GM21737 (cell line): ENCODE data around the gene JAKMIP2.
"Not testable (repeated sequence)": the region's sequence is repeated elsewhere in the genome, so short reads cannot be mapped to it uniquely, and the experiment has no call there.

ENCODE experiments used
- ATAC-seq: cut with Tn5 transposase; IDR thresholded peaks from one replicate; pipeline ENCODE4 v1.9.1; 2021; ENCODE audit warnings: mild to moderate bottlenecking, moderate library complexity; ENCODE audit not compliant: unreplicated experiment

The JAKMIP2 gene

DNA sequence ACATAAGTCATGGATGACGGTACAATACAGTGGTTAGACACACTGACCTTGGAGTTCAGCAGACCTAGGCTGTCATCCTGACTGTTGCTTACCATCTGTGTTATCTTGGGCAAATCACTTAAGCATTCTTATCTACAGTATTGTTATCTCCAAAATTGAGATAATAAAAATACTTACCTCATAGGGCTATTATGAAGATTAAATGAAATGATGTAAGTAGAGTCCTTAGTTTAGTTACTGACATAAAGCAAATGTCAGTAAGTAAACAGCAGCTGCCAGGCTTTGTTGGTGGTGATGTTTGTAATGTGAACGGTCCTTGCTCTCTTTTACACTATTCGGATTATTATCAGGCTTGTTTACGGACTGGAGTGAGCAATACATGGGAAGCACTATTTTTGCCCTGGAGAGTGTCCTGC lies 165.3 kb downstream of the JAKMIP2 start:
- ATAC-seq: no peak

DNA sequence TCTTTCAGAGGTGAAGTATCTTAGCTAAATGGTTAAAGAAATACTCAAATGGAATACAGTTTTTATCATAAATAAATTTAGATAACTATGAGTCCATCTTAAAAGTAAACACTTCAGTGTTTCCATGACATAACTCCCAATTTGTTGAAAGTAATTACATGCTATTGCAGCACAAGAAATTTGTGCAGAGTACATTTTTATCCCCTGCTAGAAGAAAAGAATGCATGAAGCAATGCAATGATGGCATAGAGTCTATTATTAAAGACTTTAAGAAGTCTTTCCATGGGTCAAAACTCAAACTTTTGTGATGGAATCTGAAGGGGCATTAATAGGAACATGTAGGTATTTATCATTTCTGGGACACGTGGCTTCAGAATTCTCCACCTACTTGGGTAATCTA lies 166.1 kb downstream of the JAKMIP2 start:
- ATAC-seq: no peak

DNA sequence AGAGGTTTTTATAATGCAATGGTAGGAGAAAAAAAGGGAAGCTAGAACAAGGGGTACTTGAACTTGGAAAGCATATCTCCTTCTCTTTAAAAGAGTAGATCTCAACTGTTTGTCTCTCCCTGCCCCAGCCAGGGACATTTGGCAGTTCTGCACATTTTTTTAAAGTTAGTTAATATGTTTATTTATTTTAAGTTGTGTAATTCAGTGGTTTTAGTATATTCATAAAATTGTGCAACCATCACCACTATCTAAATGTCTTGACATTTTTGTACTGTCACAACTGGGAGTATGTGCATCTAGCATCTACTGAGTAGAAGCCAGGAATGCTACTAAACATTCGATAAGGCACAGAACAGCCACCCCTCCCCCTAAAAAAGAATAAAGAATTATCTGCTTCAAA lies 169.2 kb downstream of the JAKMIP2 start:
- no peak for ATAC-seq

DNA sequence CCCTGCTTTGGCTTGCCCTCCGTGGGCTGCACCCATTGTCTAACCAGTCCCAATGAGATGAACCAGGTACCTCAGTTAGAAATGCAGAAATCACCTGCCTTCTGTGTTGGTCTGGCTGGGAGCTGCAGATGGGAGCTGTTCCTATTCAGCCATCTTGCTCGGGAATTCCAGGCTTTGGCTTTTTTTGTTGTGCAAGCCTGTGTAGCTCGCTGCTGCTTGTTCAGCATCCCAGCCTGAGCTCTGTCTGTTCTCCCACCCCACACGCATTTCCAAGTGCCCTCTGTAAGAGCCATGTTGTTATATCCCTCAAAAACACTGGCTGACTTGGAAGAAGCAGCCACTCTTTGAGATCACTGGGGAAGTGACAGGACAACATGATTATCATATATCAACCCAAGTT lies 171.0 kb downstream of the JAKMIP2 start:
- no peak for ATAC-seq

DNA sequence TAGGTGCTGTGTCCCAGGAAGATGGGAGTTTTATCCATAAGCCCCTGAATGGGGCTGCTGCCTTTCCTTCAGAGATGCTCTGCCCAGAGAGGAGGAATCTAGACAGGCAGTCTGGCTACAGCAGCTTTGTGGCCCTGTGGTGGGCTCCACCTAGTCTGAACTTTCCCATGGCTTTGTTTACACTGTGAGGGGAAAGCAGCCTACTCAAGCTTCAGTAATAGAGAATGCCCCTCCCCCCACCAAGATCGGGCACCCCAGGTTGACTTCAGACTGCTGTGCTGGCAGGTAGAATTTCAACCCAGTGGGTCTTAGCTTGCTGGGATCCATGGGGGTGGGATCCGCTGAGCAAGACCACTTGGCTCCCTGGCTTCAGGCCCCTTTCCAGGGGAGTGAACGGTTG lies 171.7 kb downstream of the JAKMIP2 start:
- no peak for ATAC-seq

DNA sequence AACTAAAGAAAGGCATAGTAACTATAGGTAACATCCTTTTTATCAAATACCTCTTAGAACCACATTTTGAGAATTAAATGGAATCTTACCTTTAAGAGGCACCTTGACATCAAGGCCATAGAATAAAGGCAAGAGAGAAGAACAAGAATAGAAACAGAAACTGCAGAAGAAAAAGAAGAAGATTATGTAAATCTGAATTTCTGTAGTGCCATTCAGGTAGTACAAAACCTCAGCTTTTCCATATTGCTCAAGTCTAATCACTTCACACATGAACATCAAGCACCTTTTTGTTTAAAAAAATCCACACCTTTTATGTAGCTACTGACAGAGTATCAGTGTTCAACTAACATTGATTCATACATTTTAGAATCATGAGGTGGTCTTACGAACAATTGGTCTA lies 180.9 kb downstream of the JAKMIP2 start:
- ATAC-seq: no peak

DNA sequence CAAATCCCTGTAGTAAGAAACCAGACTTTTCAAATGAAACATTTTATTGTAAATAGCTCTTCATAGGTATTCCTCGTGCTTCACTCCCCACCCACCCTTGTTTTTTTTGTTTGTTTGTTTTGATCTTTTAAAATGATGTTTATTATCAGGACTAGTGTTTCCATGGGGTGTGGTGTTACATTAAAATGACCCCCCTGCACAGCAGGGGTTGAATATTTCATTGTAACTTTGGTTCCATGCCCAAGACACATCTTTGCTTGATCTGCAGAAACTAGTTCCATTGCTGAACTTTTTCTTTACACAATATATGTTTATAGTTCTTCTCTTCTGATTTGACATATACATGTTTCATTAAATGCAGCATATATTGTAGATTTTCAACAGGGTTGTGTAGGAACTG lies 191.4 kb downstream of the JAKMIP2 start:
- no peak for ATAC-seq

DNA sequence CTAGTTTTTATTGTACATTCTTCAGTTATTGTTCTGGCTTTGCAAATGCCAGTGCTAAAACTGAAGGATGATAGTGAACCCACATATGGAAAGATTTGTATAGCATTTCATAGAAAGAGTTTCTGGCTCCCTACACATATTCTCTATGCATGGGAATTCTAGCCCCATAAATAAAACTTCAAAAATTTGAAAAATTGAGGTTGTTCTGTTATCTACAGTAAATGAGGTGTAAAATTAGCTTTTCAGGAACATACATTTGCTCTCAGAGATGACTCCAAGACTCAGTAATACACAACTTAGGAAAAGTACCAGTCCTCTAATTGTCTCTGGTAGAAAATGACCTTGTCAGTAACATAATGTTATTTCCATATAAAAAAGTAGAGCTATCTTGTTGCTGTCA lies 192.4 kb downstream of the JAKMIP2 start:
- no peak for ATAC-seq

DNA sequence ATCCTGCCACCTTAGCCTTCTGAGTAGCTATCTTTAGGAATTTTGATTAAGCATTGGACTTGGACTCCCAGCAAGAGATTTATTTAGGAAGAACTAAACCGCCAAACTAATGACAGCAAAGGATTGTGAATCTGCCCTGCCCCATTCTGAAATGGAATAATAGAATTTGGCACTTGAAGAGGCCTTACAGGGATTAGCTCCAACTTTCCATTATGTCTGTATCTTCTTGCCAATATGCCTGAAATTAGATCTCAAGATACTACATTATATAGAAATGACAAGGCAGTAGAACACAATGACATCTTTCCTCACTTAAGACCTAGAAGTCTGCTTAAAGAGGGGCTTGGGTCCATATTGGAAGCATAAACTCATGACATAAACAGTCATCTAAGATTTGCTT lies 195.7 kb downstream of the JAKMIP2 start:
- no peak for ATAC-seq

DNA sequence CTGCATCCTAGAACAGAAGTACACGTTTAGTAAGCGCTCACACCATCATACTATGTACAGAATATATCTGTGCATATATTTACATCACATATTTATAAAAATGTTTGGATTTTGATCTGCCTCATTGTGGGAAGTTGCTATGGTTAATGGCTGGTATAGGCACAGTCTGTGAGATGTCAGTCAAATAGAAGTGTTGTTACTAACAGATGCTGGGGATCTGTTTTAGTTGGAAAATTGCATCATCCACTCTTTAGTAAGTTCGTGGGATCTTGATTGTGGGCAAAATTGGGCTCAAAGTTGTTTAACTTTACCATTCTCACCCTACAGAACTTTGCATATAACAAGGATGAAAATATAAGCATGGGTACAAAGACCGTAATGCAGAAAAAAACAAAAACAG lies 196.3 kb downstream of the JAKMIP2 start:
- no peak for ATAC-seq

DNA sequence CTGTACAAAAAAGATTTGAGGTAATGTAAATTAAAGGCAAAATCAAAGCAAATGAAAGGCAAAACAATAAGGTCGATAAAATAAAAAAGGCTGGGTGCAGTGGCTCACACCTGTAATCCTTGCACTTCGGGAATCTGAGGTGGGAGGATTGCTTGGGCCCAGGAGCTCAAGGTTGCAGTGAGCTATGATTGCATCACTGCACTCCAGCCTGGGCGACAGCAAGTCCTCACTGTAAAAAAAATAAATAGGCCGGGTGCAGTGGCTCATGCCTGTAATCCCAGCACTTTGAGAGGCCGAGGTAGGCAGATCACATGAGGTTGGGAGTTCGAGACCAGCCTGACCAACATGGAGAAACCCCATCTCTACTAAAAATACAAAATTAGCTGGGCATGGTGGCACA lies 200.3 kb downstream of the JAKMIP2 start:
- not testable (repeated sequence) for ATAC-seq

DNA sequence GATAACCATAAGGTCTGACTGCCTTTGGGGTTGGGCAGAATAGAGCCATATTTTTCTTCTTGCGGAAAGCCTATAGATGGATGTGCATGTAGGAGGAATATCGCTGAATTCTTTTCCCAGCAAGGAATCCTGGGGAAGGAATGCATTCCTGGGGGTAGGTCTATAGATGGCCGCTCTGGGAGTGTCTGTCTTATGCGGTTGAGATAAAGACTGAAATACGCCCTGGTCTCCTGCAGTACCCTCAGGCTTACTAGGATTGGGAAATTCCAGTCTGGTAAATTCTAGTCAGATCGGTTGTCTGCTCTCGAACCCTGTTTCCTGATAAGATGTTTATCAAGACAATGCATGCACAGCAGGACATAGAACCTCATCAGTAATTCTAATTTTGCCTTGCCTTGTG lies 202.1 kb downstream of the JAKMIP2 start:
- not testable (repeated sequence) for ATAC-seq

DNA sequence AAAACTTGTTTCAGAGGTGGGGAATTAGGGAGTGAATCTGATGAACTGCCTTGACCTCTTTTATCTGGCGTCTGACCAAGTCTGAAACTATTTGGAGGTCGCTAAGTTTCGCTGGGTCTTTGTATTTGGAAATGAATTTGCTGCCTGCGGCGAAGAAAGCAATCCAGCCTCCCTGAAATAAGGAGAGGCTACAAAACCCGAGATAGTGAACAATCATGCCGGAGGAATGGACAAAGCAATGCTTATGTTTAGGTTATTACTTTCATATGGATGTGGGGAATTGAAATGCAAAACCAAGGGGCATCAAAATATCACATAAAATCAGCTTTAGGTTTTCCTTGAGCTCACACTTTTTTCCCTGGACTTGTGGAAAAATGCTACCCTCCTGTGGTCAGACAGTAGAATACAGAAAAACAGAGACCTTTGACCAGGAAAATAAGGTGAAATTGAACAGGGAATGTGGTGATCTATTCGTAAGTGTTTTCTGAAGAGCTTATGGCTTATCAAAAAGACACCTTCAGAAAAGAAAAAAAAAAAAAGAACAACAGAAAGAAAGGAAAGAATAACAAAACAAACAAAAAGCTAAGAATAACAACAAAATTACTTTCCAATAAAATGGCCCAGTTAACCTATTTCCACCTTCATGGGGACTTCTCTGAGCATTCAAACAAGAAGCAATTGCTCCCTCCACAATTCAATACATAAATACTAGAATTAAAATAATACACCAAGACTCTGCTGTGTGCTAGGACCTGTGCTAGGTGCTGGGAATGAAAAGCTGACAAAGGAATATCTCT lies 204.1 kb downstream of the JAKMIP2 start:
- no peak for ATAC-seq

DNA sequence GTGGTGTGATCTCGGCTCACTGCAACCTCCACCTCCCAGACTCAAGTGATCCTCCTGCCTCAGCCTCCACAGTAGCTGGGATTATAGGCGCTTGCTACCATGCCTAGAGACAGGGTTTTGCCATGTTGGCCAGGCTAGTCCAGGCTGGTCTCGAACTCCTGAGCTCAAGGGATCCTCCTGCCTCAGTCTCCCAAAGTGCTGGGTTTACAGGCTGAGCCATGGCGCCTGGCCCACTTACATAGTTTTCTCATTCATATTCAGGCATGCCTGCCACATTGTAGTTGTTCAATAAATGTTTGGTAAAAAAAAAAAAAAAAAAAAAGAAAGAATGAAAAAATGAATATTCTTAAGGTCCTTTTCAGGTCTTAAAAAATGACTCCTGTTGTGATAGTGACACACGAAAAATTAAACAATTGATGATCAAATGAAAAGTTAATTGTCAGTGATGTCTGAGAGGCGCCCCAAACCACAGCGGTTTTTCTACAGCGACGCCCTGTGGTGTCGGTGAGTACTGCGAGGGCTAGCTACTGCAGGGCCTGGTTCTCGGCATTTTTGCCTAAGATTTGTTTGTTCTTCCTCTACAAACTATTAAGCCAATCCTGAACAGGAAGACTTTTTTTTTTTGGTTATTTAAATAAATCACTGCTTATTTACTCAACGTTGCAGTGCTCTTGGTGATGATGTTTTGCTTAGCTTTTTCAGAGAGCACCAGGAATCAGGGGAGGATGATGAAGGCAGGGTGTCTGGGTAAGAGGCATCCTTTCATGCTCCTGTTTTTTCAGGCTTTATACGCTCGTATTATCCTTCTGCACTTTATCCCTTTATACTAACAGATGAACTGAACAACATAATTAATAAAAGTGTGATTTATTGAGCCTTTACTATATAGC lies 205.6 kb downstream of the JAKMIP2 start:
- ATAC-seq: no peak

DNA sequence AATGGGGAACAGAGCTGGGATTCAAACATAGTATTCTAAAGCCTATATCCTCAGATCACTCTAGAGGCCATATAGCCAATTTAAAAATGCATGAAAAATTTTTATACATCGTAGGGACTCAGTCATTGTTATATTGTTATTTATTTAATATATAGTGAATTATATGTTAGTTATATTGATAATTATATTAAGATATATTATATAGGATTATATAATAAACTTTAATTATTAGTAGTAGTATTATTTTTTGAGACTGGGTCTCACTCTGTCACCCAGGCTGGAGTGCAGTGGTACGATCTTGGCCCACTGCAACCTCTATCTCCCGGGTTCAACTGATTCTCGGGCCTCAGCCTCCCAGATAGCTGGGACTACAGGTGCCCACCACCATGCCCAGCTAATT lies 206.9 kb downstream of the JAKMIP2 start:
- no peak for ATAC-seq

DNA sequence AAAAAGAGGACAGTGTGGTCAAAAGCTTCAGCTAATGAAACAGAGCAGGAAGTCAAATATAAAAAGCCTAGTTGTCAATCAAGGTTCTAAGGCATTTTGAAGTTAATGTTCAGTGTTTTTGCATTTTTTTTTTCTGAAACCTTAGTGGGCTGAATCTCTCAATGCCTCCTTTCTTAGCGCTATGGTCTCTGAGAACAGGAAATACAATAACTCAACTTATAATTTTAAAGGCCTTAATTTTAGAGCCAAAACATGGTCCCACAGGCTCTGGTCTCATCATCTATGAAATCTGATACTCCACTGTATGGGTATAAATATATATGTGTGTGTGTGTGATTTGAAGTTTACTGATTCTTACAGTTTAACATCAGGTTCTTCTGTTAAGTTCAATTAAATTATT lies 209.3 kb downstream of the JAKMIP2 start:
- ATAC-seq: no peak

DNA sequence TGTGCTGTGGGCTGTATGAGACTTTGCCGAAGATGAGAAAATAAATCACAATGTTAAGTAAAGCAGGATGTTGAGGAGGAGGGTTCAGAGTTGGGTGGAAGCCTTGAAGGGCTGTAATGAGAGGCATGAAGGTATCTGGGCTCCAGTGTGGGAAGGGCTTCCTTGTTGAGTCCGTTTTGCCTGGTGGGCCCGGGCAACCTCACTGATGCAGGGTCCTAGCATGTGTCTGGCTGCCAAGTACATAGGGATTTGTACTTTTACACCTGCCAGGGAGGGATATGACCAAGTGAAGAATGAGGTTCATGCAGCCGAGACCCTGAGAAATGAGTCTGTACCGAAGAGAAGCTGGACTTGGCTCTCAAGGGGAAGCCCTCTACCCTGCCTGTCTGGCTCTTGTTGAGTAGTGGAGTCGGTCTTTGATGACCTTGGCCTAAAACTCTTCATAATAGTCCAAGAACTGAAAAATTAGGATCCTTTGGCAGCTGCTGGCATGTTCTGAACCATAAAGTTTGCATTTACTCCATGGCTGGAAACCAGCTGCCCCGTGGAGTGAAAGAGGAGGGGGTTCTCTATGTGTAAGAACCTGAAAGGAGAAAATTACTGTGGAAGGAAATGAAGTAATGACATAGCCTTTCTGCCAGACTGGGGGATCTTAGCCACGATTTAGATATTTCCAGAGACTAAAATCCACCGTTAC lies 213.7 kb downstream of the JAKMIP2 start:
- ATAC-seq: no peak

DNA sequence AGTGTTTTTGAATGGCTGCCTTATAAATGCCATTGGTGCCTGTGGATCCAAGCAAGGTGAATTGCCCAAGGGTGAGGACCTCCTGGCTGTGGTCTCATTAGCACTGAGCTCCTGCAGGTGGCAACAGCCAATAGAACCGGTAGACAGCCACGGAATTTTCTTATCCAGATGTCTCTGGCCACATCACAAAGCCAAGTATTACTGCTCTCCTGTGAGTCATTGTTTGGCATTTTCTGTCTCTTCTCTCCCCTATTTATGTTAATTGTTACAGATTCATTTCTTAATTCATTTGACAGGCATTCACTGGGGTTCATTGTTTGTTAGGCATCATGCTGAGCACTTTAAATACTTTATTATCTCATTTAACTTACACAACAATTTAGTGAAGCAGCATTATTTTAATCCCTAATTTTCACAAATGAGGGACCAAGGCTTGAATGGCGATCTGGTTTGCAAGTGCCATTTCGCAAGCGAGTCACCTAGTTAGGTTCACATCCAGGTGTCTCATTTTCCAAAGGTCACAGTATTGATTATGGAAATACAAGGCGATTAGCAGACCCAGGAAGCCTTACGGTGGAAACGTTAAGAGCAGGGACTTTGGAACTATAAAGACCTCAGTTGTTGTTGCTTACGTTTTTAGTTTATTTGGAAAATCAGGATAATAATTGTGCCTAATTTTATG lies 214.5 kb downstream of the JAKMIP2 start:
- ATAC-seq: no peak

DNA sequence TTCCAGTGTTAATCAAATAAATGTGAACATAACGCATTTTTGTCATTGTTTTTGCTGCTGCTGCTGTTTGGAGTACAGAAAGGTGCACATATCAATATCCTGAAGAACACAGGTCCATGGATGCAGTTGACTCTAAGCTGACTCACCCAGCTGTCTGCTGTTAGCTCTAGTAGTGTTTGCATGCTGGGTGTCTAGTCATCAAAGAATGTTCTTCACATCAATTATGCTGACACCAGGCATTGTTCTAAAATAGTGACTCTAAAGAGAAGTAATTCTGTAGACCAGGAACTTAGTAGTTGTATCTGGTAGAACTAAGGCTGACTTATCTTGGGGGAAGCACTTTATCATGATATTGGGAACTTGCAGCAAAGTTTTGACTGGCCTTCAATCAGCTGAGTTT lies 217.0 kb downstream of the JAKMIP2 start:
- no peak for ATAC-seq

DNA sequence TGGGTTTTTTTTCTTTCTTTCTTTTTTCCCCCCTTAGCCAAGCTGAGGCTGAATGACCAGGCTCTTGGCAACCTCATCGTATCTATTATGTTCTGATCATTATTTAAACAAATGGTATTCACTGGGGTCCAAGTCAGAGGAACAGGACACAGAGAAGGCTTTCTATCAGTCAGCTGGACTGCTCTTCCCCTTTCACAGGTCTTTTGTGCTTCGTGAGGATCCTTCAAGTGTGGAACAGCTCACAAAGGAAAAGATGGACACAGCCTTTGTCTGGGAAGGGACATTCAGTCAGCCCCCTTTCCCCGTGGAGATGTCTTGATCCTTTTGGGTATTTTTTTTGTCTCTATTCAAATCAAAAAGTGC lies 218.4 kb downstream of the JAKMIP2 start:
- no peak for ATAC-seq

DNA sequence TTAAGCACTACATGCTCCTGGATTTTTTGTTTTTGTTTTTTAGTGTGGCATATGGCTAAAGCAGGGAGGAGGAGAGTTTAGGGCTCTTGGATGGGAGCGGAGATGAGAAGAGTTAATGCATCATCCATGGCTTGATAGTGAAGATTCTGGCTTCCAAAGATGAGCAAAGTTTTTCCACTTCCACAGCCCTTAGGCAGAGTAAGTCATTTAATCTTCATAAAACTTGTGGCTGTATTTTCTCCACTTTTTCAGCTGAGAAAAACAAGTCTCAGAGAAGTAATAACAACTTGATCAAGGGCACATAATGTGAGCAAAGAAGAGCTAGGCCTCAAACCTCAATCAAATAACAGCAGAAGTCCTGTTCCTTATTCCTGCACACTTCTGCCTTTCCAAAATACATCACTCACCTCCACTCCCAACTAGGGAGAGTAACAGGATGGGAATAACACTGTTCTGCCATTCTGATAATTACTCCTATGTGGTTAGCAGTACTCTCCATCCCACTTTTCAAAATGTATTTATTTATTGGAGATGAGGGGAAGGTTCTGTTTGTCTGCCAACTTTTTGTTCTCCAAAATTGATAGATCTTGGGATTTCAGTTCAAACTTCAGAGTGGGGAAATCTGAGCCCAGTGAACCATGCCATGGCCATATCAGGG lies 218.9 kb downstream of the JAKMIP2 start:
- ATAC-seq: no peak
